ENCODE data around the gene FLOT1. TPM values are rescaled to one million over a fixed set of nuclear protein-coding genes. Genes with fewer than 3 reads are reported as not detected.

FLOT1 gene
- total RNA-seq, 4 donors from 2014 or later: 96.9 to 127 (median 117) TPM

DNA sequence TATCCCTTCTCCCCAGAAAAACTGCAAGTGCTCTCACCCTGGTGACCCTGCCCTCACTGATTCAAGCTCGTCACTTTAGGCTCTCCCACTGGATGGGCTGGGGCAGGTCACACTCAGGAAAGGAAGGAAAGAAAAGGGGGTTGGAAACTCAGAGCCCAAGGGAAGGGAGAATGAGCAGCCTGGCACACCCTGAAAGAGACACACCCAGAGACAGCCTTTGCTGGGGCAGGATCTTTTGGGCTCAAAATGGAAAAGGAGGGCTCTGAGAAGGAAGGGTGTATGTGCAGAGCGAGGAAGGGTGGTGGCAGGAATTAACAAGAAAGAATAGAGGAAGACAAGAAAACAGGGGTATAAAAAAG, 58.5 kb downstream of the FLOT1 start:
- Histone ChIP-seq H3K27ac (peak overlapping the region; percentile 93 to 99 (median 97)), H3K4me3 (peak overlapping the region; percentile 67 to 97 (median 96)), H3K36me3 (peaks cover 0 to 4% of the 10 kb centered on the region in 2 donors), H3K9me3 (no peaks in the 10 kb centered on the region), H3K4me1 (peaks cover 34 to 36% of the 10 kb centered on the region in 2 donors), H3K27me3 (peaks cover 0 to 2% (median 0%) of the 10 kb centered on the region in 3 donors)
- DNase-seq (no peak), ATAC-seq (no peak)
- TF ChIP-seq, protein P1, sequence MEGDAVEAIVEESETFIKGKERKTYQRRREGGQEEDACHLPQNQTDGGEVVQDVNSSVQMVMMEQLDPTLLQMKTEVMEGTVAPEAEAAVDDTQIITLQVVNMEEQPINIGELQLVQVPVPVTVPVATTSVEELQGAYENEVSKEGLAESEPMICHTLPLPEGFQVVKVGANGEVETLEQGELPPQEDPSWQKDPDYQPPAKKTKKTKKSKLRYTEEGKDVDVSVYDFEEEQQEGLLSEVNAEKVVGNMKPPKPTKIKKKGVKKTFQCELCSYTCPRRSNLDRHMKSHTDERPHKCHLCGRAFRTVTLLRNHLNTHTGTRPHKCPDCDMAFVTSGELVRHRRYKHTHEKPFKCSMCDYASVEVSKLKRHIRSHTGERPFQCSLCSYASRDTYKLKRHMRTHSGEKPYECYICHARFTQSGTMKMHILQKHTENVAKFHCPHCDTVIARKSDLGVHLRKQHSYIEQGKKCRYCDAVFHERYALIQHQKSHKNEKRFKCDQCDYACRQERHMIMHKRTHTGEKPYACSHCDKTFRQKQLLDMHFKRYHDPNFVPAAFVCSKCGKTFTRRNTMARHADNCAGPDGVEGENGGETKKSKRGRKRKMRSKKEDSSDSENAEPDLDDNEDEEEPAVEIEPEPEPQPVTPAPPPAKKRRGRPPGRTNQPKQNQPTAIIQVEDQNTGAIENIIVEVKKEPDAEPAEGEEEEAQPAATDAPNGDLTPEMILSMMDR (IDR thresholded peaks at IDR 0.05 in 4 of 5, conservative IDR thresholded peaks at IDR 0.05 in 1 of 5): no peak
- TF ChIP-seq POLR2A (IDR thresholded peaks at IDR 0.05): no peak
- in situ Hi-C loops (cut with MboI; ENCODE audit: low sequenced_read_pairs in 4 of 4): loop anchor here in 3 of 4 donors (5.0 to 10.0 kb wide), 2 partner anchors 38 to 141 kb away; partner anchors contain the start of gene TUBB (in 3 of the 3)
- intact Hi-C loops (cut with DNase I; ENCODE audit: low total_unique reads): no loop called here

DNA sequence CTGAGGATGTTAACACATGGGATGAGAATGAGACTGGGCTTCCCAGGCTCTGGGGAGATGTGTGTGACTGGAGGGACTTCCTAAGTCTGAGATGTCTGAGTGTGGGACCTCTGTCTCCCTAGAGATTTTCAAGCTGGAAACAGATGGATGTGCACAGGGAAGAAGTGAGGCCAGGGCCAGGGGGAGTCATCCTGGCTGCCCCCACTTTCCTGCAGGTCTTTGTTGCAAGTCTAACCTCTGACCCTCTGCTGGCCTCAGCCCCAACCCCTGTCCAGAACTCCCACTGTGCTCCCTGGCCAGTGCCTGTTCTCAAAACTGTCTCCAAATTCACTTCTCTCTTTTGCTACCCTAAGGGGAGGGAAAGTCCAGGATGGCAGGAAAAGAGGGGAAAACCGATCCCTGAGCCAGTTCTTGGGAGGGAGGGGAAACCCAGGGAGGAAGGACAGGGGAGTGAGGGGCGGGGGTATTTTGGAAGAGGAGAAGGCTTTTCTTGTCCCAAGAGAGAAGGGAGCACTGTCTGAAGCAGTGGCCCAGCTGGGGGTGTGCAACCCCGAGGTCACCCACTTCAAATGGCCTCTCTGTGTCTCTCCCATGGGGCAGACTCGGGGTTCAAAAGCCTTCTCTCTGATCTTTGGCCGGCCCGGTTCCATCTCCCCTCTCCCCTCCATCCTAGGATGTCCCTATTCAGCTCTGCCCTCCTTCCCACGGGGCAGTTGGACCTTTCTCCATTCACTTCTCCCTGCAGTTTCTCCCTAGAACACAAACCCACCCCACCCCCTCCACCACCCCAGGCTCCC, 59.1 kb downstream of the FLOT1 start:
- Histone ChIP-seq H3K27ac (peak overlapping the region; percentile 93 to 99 (median 97)), H3K36me3 (peaks cover 0 to 9% of the 10 kb centered on the region in 2 donors), H3K4me3 (peak overlapping the region; percentile 67 to 97 (median 96)), H3K9me3 (no peaks in the 10 kb centered on the region), H3K4me1 (peaks cover 28 to 30% of the 10 kb centered on the region in 2 donors), H3K27me3 (peaks cover 0 to 2% (median 0%) of the 10 kb centered on the region in 3 donors)
- DNase-seq (no peak), ATAC-seq (no peak)
- intact Hi-C loops (cut with DNase I; ENCODE audit: low total_unique reads): no loop called here
- in situ Hi-C loops (cut with MboI; ENCODE audit: low sequenced_read_pairs in 4 of 4): loop anchor here in 3 of 4 donors (5.0 to 10.0 kb wide), 2 partner anchors 39 to 141 kb away; partner anchors contain the start of gene TUBB (in 3 of the 3)
- TF ChIP-seq, protein P1 (IDR thresholded peaks at IDR 0.05 in 4 of 5, conservative IDR thresholded peaks at IDR 0.05 in 1 of 5): no peak
- no peak for TF ChIP-seq POLR2A (IDR thresholded peaks at IDR 0.05)

DNA sequence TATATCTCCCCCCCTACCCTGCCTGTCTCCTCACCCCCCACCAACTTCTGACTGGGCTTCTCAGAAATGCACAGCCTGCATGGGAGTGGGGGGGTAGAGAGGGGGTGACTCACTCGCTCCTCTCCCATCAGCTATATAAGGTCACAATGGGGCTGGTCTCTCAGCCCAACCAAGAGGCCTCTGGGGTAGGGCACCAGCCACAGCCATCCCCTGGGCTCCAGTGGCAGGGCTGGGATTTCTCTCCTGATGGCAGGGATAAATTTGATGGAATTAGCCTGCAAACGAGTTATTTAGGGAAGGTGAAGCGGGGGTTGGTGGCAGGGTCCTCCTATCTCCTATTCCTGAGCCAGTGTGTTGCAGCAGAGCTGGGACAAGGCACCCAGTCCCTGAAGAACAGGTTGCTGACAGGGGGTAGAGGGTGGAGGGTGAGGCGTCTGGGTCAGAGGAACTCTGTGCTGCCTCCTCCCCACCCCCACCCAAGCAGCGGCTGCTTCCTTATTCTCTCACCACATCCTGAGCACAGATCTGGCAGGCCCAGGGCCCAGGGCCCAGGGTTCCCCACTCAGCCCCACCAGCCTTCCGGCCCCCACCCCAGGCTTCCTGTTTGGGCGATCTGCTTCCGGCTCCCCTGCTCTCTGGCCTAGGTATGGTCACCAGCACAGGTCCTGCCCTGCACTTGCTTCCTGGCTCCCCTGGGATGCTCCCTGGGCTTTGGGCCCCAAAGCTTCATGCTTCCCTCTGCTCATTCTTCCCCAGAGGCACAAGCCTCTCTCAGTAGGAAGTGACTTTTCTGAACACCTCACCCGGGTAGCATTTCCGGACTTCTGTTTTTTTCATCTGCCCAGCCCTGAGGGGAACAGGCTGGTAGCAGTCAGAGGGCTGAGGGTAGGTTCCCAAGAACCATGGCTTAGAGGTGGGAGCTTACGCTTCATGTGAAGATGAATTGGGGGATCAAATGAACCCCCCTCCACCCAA, 60.1 kb downstream of the FLOT1 start:
- in situ Hi-C loops (cut with MboI; ENCODE audit: low sequenced_read_pairs in 4 of 4) (loop anchor here in 3 of 4 donors (5.0 to 10.0 kb wide), 2 partner anchors 40 to 142 kb away; partner anchors contain the start of gene TUBB (in 3 of the 3)), intact Hi-C loops (cut with DNase I; ENCODE audit: low total_unique reads) (no loop called here)
- Histone ChIP-seq H3K4me1 (peaks cover 23 to 24% of the 10 kb centered on the region in 2 donors), H3K9me3 (no peaks in the 10 kb centered on the region), H3K4me3 (peak overlapping the region; percentile 67 to 97 (median 96)), H3K36me3 (peaks cover 0 to 19% of the 10 kb centered on the region in 2 donors), H3K27me3 (peaks cover 0 to 2% (median 0%) of the 10 kb centered on the region in 3 donors), H3K27ac (peak overlapping the region; percentile 93 to 99 (median 97))
- peak in 1 of 2 donors; percentile 20 for TF ChIP-seq POLR2A (IDR thresholded peaks at IDR 0.05)
- TF ChIP-seq, protein P1 (IDR thresholded peaks at IDR 0.05 in 4 of 5, conservative IDR thresholded peaks at IDR 0.05 in 1 of 5): no peak
- DNase-seq: peak; percentile 52 to 76
- peak; percentile 4 to 5 for ATAC-seq

DNA sequence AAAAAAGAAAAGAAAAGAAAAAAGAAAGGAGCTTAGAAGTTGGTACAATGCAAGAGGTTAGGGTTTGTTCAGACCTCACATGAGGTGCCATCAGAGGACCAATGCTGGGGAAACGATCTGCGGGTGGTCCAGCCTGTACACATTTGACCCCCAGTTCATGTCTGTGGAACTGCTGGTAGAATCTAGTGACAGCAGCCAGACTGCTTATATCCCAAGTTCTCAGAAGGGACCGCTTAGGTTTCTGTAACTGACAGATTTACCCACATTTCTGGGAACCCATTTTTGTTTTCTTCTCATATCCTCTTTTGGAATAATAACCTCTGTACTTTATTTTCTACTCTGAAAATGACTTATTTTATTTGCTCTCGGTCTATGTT, 60.7 kb downstream of the FLOT1 start:
- peak overlapping the region in 2 of 4 donors; percentile 67 to 96 for H3K4me3 ChIP-seq
- no peak for DNase-seq
- no peak for ATAC-seq
- H3K27me3 ChIP-seq: peaks cover 0 to 2% (median 0%) of the 10 kb centered on the region in 3 donors
- H3K36me3 ChIP-seq: peaks cover 0 to 25% of the 10 kb centered on the region in 2 donors
- peaks cover 23 to 24% of the 10 kb centered on the region in 2 donors for H3K4me1 ChIP-seq
- H3K9me3 ChIP-seq: no peaks in the 10 kb centered on the region
- intact Hi-C loops (cut with DNase I; ENCODE audit: low total_unique reads): no loop called here
- peak overlapping the region; percentile 93 to 99 (median 97) for H3K27ac ChIP-seq
- in situ Hi-C loops (cut with MboI; ENCODE audit: low sequenced_read_pairs in 4 of 4): loop anchor here in 3 of 4 donors (5.0 to 10.0 kb wide), 2 partner anchors 41 to 143 kb away; partner anchors contain the start of gene TUBB (in 3 of the 3)
- TF ChIP-seq POLR2A (IDR thresholded peaks at IDR 0.05): no peak
- TF ChIP-seq, protein P1 (IDR thresholded peaks at IDR 0.05 in 4 of 5, conservative IDR thresholded peaks at IDR 0.05 in 1 of 5): no peak
